OCI-LY7 (cell line): ENCODE measurements around the gene ERC1.

Source experiments
- CTCF ChIP-seq: fragments of 200-600 bp; sonication (generic); conservative IDR thresholded peaks from 2 replicates; pipeline ENCODE4 v1.5.1; 2014; ENCODE audit warnings: mild to moderate bottlenecking, antibody characterized with exemption, low read length, moderate library complexity, mixed read lengths
- EZH2phosphoT487 ChIP-seq: fragments of 200-600 bp; sonication (generic); IDR thresholded peaks from 2 replicates; pipeline ENCODE4 v1.6.1; 2018; ENCODE audit warnings: low read depth, borderline replicate concordance, mild to moderate bottlenecking, mixed run types, antibody characterized with exemption, low read length, moderate library complexity, mixed read lengths

- TF ChIP-seq CTCF (no peak), EZH2phosphoT487 (no peak)
Measured at GRCh38 chr12:1289371-1290155, 298.5 kb downstream of the ERC1 start.
